D721Med (cell line): ENCODE results near the gene STRN4.

Experiments used
- DNase-seq: peaks from one replicate; pipeline ENCODE4 v3.0.0; 2011; ENCODE audit warnings: low spot score; ENCODE audit not compliant: insufficient read length
- FAIRE-seq: peaks from 2 replicates; lab custom pipeline; 2011; peaks lifted over from hg19 to GRCh38; lab: Jason Lieb, UNC
- TF ChIP-seq, protein P1 (sequence below): IDR thresholded peaks from 2 replicates; pipeline ENCODE4 v1.5.1; 2012; ENCODE audit warnings: mild to moderate bottlenecking, control low read depth; ENCODE audit not compliant: insufficient read depth; ENCODE audit errors: missing control alignments

Gene STRN4

DNA sequence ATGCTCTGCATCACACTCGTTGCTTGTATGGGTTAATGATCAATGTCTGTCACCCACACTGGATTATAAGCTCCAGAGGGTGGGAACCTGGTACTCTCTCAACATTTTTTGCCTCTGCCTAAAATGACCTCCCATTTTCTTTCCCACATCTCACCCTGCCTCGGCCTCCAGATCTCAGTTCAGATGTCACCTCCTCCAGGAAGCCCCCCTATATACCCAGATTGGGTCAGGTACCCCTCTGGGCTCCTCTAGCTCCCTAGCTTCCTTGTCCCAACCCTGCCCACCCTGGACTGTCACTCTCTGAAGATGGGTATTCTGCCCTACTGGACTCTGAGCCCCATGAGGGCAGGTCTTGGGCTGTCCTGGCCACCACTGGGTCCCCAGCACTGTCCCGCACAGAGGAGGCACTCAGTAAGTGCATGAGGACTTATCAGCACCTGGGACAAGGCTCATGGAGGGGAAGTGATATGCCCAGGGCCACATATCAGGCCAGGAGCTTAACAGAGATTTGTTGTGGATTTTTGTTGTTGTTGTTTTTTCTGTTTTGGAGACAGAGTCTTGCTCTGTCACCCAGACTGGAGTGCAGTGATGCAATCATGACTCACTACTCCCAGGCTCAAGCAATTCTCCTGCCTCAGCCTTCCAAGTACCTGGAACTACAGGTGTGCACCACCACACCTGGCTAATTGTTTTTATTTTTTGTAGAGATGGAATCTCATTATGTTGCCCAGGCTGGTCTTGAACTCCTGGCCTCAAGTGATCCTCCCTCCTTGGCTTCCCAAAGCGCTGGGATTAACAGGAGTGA, 53.1 kb downstream of the STRN4 start:
- no peak for FAIRE-seq
- TF ChIP-seq, protein P1, sequence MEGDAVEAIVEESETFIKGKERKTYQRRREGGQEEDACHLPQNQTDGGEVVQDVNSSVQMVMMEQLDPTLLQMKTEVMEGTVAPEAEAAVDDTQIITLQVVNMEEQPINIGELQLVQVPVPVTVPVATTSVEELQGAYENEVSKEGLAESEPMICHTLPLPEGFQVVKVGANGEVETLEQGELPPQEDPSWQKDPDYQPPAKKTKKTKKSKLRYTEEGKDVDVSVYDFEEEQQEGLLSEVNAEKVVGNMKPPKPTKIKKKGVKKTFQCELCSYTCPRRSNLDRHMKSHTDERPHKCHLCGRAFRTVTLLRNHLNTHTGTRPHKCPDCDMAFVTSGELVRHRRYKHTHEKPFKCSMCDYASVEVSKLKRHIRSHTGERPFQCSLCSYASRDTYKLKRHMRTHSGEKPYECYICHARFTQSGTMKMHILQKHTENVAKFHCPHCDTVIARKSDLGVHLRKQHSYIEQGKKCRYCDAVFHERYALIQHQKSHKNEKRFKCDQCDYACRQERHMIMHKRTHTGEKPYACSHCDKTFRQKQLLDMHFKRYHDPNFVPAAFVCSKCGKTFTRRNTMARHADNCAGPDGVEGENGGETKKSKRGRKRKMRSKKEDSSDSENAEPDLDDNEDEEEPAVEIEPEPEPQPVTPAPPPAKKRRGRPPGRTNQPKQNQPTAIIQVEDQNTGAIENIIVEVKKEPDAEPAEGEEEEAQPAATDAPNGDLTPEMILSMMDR = no peak
- no peak for DNase-seq

DNA sequence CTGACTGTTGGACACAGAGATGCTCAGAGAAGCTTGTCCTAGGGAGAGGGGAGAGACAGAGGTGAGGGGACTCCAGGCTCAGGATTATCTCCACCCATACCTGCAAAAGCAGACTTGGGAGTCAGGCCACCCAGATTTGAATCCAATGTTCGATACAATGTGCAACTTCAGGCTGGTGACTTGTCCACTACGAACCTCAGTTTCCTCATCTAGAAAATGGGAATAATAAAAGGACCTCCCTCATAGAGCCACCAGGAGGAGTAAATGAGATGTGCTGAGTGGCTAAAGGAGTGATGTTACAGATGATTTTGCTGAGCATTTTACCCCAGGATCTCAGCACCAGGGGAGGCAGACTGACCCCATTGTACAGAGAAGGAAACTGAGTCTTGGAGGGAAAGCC, 54.3 kb downstream of the STRN4 start:
- TF ChIP-seq, protein P1 = no peak
- DNase-seq = no peak
- no peak for FAIRE-seq

DNA sequence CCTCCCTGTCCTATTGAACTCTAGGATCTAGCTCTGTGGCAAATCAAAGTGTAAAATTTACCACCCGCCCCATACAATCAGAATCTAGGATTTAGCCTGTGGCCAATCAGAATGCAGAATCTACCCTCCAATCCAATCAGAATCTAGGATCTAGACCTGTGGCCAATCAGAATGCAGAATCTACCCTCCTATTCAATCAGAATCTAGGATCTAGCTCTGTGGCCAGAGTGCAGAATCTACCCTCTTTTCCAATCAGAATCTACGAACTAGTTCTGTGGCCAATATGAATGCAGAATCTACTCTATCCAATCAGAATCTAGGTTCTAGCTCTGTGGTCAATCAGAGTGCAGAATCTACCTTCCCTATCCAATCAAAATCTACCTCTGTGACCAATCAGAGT, 55.1 kb downstream of the STRN4 start:
- TF ChIP-seq, protein P1 = no peak
- FAIRE-seq (no peak), DNase-seq (no peak)

DNA sequence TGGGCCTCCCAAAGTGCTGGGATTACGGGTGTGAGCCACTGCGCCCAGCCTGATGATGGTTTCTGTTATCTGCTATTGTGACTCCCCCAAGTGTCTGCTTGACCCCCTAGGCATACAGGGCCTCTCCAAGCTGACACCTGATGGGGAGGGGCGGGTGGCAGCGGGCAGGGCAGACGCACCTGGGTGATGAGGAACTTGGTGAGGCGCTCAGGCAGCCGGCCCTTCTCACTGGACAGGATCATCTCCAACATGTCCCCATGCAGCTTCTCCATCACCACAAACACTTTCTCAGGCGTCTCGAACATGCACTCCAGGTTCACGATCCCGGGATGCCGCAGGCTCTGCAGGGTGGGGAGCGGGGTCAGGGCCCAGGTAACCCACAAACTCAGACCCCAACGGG, 56.9 kb downstream of the STRN4 start:
- TF ChIP-seq, protein P1 = no peak
- DNase-seq (no peak), FAIRE-seq (no peak)

DNA sequence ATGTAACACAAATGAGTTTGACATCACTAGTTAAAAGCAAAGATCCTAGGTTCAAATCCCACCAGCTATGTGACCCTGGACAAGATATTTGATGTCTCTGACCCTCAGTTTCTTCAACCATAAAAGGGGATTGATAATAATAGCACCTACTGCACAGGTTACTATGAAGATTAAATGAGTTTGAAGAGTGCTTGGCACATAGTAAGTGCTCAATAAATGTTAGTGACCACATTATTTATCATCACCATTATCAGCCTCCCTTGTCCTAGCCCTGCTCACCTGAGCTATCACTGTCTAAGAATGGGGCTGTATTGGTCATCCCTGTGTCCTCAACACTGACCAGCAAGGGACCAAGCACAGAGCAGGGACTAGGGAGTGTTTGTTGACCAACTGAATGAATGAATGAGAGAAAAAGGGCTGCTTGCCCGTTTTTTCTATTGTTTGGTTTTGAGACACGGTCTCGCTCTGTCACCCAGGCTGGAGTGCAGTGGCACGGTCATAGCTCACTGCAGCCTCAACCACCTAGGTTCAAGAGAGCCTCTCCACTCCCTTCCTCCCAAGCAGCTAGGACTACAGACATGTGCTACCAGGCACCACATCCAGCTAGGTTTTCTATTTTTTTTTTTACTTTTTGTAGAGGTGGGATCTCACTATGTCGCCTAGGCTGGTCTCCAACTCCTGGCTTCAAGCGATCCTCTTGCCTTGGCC, 58.7 kb downstream of the STRN4 start:
- no peak for FAIRE-seq
- TF ChIP-seq, protein P1 = no peak
- DNase-seq = no peak

DNA sequence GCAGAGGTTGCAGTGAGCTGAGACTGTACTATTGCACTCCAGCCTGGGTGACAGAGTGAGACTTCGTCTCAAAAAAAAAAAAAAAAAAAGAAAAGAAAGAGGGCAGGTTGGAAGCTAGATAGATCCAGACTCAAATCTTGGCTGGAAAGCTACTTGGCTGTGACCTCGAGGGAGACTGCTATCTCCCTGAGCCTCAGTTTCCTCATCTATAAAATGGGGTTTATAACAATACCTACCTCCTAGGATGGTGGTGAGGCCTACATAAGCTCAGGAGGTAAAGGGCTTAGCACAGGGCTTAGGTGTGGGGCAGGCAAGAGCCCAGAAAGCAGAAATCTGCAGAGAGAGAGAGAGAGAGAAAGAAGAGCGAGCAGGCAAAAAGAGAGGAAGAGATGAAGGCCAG, 61.1 kb downstream of the STRN4 start:
- no peak for DNase-seq
- no peak for FAIRE-seq
- TF ChIP-seq, protein P1 = no peak
